WTC11 (cell line): ENCODE results near the gene LRRFIP1. TPM values are rescaled to one million over a fixed set of nuclear protein-coding genes. Genes with fewer than 3 reads are reported as not detected.

ENCODE experiments used
- ATAC-seq: fragments of 200-7000 bp; cut with Tn5 transposase; 2 replicates; pipeline ENCODE4 v1.10.0; 2021; ENCODE audit warnings: mild to moderate bottlenecking, moderate library complexity
- CTCF ChIA-PET: fragments of 300-600 bp; sonication (Branson Sonifier 250); formaldehyde crosslinking; loops from one replicate; lab custom pipeline; 2021; ENCODE audit warnings: antibody characterized with exemption; lab: Charles Lee
- POLR2A ChIA-PET: fragments of 350-600 bp; sonication (Branson Sonifier 250); formaldehyde crosslinking; loops from one replicate; lab custom pipeline; 2021; ENCODE audit warnings: antibody characterized with exemption; lab: Charles Lee
- DNase-seq: peaks from one replicate; pipeline ENCODE4 v3.0.0; 2021; ENCODE audit warnings: low spot score
- H3K27ac Mint-ChIP-seq: 2 replicates; pipeline ENCODE4 v1.8.0; 2021; ENCODE audit warnings: mixed read lengths
- H3K27me3 Mint-ChIP-seq: 2 replicates; pipeline ENCODE4 v1.8.0; 2021; ENCODE audit warnings: low read depth, mild to moderate bottlenecking, moderate library complexity, mixed read lengths
- H3K36me3 Mint-ChIP-seq: 2 replicates; pipeline ENCODE4 v1.8.0; 2021; ENCODE audit warnings: mixed read lengths
- H3K4me1 Mint-ChIP-seq: 2 replicates; pipeline ENCODE4 v1.8.0; 2022; ENCODE audit warnings: mixed read lengths
- H3K4me3 Mint-ChIP-seq: 2 replicates; pipeline ENCODE4 v1.8.0; 2021; ENCODE audit warnings: mild to moderate bottlenecking, moderate library complexity, mixed read lengths
- H3K9me3 Mint-ChIP-seq: 2 replicates; pipeline ENCODE4 v1.8.0; 2021; ENCODE audit warnings: mixed read lengths
- ARID4B ChIP-seq: sonication (generic); formaldehyde crosslinking; IDR thresholded peaks from 2 replicates; pipeline ENCODE4 v1.8.0; 2023; ENCODE audit warnings: missing genetic modification reagents, mild to moderate bottlenecking, borderline replicate concordance
- ATF2 ChIP-seq: sonication (generic); formaldehyde crosslinking; IDR thresholded peaks from 2 replicates; pipeline ENCODE4 v1.8.1; 2022; ENCODE audit warnings: low read depth, missing genetic modification reagents, borderline replicate concordance
- CREB1 ChIP-seq: sonication (generic); formaldehyde crosslinking; IDR thresholded peaks from 2 replicates; pipeline ENCODE4 v1.8.0; 2023; ENCODE audit warnings: mild to moderate bottlenecking, missing genetic modification reagents
- CREM ChIP-seq: sonication (generic); formaldehyde crosslinking; IDR thresholded peaks from 2 replicates; pipeline ENCODE4 v1.8.1; 2022; ENCODE audit warnings: mild to moderate bottlenecking, missing genetic modification reagents, moderate library complexity
- FOXP1 ChIP-seq: sonication (generic); formaldehyde crosslinking; IDR thresholded peaks from 2 replicates; pipeline ENCODE4 v1.8.0; 2022; ENCODE audit warnings: missing genetic modification reagents, mild to moderate bottlenecking, moderate library complexity, borderline replicate concordance
- GTF2I ChIP-seq: fragments of 250-450 bp; sonication (Bioruptor Pico); conservative IDR thresholded peaks from 2 replicates; pipeline ENCODE4 v1.4.0; 2021; ENCODE audit warnings: mild to moderate bottlenecking
- HMGXB4 ChIP-seq: sonication (generic); formaldehyde crosslinking; IDR thresholded peaks from 2 replicates; pipeline ENCODE4 v1.8.1; 2023; ENCODE audit warnings: mild to moderate bottlenecking, moderate library complexity, missing genetic modification reagents
- IRF2 ChIP-seq: sonication (generic); formaldehyde crosslinking; IDR thresholded peaks from 2 replicates; pipeline ENCODE4 v1.8.0; 2022; ENCODE audit warnings: low read depth, missing genetic modification reagents, borderline replicate concordance
- JUN ChIP-seq: sonication (generic); formaldehyde crosslinking; IDR thresholded peaks from 2 replicates; pipeline ENCODE4 v1.8.0; 2023; ENCODE audit warnings: mild to moderate bottlenecking, missing genetic modification reagents
- KAT7 ChIP-seq: sonication (generic); formaldehyde crosslinking; IDR thresholded peaks from 2 replicates; pipeline ENCODE4 v1.8.1; 2023; ENCODE audit warnings: missing genetic modification reagents, mild to moderate bottlenecking, borderline replicate concordance
- PRDM15 ChIP-seq: sonication (generic); formaldehyde crosslinking; IDR thresholded peaks from 2 replicates; pipeline ENCODE4 v1.8.0; 2022; ENCODE audit warnings: missing genetic modification reagents
- PRRX2 ChIP-seq: fragments of 250-450 bp; sonication (Bioruptor Pico); IDR thresholded peaks from 2 replicates; pipeline ENCODE4 v1.8.0; 2021; ENCODE audit warnings: mild to moderate bottlenecking
- RELA ChIP-seq: sonication (generic); formaldehyde crosslinking; IDR thresholded peaks from 2 replicates; pipeline ENCODE4 v1.8.1; 2022; ENCODE audit warnings: missing genetic modification reagents, mild to moderate bottlenecking, borderline replicate concordance
- RORB ChIP-seq: fragments of 250-450 bp; sonication (Bioruptor Pico); IDR thresholded peaks from 2 replicates; pipeline ENCODE4 v1.9.0; 2021; ENCODE audit warnings: mild to moderate bottlenecking
- TCF7 ChIP-seq: sonication (generic); formaldehyde crosslinking; IDR thresholded peaks from 2 replicates; pipeline ENCODE4 v1.8.0; 2022; ENCODE audit warnings: mild to moderate bottlenecking, low read depth, missing genetic modification reagents, moderate library complexity
- ZNF532 ChIP-seq: fragments of 250-450 bp; sonication (Bioruptor Pico); IDR thresholded peaks from 2 replicates; pipeline ENCODE4 v1.9.0; 2021; ENCODE audit warnings: mild to moderate bottlenecking, borderline replicate concordance
- total RNA-seq: library from RNA; stranded (reverse); gene quantifications from 3 replicates; pipeline ENCODE4 v1.2.3, GENCODE V29; 2021

Gene LRRFIP1
- total RNA-seq, 1 experiment from 2014 or later: 88.4 TPM

- TF ChIP-seq ZNF532 (CRISPR knock-in tag) (no peak), JUN (CRISPR knock-in tag) (no peak), KAT7 (CRISPR knock-in tag) (no peak), RELA (no peak)
Observed at GRCh38 chr2:237806334-237806733, 178.9 kb downstream of the LRRFIP1 start (continued).

- ATAC-seq (no peak), DNase-seq (no peak)
- ChIA-PET CTCF (no interaction called here), POLR2A (no interaction called here)
- Mint-ChIP-seq H3K9me3 (no peaks in the 10 kb centered on the region), H3K27me3 (peaks cover 4% of the 10 kb centered on the region; the same call in 1 of the 2 replicates), H3K4me3 (no peak overlapping the region), H3K27ac (no peak overlapping the region), H3K4me1 (no peaks in the 10 kb centered on the region), H3K36me3 (no peaks in the 10 kb centered on the region)
- no peak for TF ChIP-seq FOXP1 (CRISPR knock-in tag)
Observed at GRCh38 chr2:237815637-237816036, 188.2 kb downstream of the LRRFIP1 start.

- POLR2A ChIA-PET: no interaction called here
- Mint-ChIP-seq H3K4me1 (no peaks in the 10 kb centered on the region), H3K4me3 (no peak overlapping the region), H3K27me3 (peaks cover 4% of the 10 kb centered on the region; the same call in 1 of the 2 replicates), H3K36me3 (no peaks in the 10 kb centered on the region), H3K9me3 (no peaks in the 10 kb centered on the region), H3K27ac (no peak overlapping the region)
- no peak for ATAC-seq
- DNase-seq: no peak
- CTCF ChIA-PET: interaction anchor here (0.6 to 0.7 kb wide), 2 partner anchors 20 to 42 kb away, joined by 3 read pairs; no protein-coding TSS in a partner anchor
- TF ChIP-seq PRRX2 (CRISPR knock-in tag) (no peak), RORB (CRISPR knock-in tag) (no peak), IRF2 (CRISPR knock-in tag) (no peak), TCF7 (no peak), ATF2 (no peak), CREB1 (no peak), PRDM15 (CRISPR knock-in tag) (no peak), GTF2I (no peak), CREM (CRISPR knock-in tag) (no peak), ARID4B (no peak), HMGXB4 (no peak)
Observed at GRCh38 chr2:237816531-237816930, 189.1 kb downstream of the LRRFIP1 start.
